ENCODE measurements around the gene FKBP6. TPM values are rescaled to one million over a fixed set of nuclear protein-coding genes. Genes with fewer than 3 reads are reported as not detected.

FKBP6 gene
- total and polyA plus RNA-seq, 9 of the 15 experiments (the other 6 are each of a cell fraction or from before 2014, with no cell fraction given), result not detected

DNA sequence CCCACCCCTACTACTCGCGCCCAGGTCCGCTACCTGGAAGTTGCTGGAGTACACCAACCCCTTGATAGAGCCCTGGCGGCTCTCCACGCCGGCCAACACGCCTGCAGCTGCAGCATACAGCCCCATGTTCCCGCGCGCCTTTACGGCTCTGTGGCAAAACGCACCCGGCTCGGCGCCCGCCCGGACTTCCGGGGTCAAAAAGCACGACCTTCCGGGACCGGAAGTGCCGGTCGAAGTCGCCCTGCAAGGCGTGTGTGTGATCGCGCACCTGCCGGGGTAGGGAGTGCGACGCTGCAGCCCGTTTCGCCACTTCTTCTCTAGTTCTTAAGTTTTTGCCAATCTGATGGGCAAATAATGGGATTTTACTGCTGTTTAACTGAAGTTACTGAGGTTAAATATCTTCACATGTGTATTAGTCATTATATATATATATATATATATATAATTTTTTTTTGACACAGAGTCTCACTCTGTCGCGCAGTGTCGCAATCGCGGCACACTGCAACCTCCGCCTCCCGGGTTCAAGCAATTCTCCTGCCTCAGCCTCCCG lies 19.2 kb upstream of the FKBP6 start, which contains the start of gene NSUN5 (continued):
- TF ChIP-seq, protein P1, sequence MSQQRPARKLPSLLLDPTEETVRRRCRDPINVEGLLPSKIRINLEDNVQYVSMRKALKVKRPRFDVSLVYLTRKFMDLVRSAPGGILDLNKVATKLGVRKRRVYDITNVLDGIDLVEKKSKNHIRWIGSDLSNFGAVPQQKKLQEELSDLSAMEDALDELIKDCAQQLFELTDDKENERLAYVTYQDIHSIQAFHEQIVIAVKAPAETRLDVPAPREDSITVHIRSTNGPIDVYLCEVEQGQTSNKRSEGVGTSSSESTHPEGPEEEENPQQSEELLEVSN (IDR thresholded peaks at IDR 0.05; ENCODE audit: borderline replicate concordance in 1 of 2, extremely low read depth in 1 of 2, insufficient read depth in 1 of 2, insufficient read length in 1 of 2, low read depth in 1 of 2, low read length in 1 of 2, poor library complexity in 1 of 2, severe bottlenecking in 1 of 2), result peak; percentile 99
- TF ChIP-seq SMARCA4 (IDR thresholded peaks at IDR 0.05) (0 out of 2 replicates have a peak, but pooled peaks have one; percentile 15), SIX5 (IDR thresholded peaks at IDR 0.05; ENCODE audit: borderline replicate concordance in 1 of 2, insufficient read depth in 1 of 2, low read depth in 1 of 2, low read length in 2 of 2) (no peak), ZNF444 (CRISPR knock-in tag; IDR thresholded peaks at IDR 0.05) (no peak), RBM22 (IDR thresholded peaks at IDR 0.05; ENCODE audit: low read depth, low read length, poor library complexity, severe bottlenecking) (no peak), TBL1XR1 (IDR thresholded peaks at IDR 0.05; ENCODE audit: low read length in 2 of 2) (peak in 1 of 2 experiments; percentile 12; a peak in 1 of 4 replicates), NEUROD1 (IDR thresholded peaks at IDR 0.05; ENCODE audit: borderline replicate concordance, low read depth, low read length, partially characterized antibody) (no peak), NCOA1 (IDR thresholded peaks at IDR 0.05; ENCODE audit: low read depth) (no peak), KLF10 (CRISPR knock-in tag; IDR thresholded peaks at IDR 0.05) (no peak), PHF8 (IDR thresholded peaks at IDR 0.05; ENCODE audit: borderline replicate concordance, low read length) (peak; percentile 77; the same call in 1 of the 2 replicates), HCFC1 (IDR thresholded peaks at IDR 0.05; ENCODE audit: low read depth, low read length) (peak; percentile 75), MAFG (tag; conservative IDR thresholded peaks at IDR 0.05) (no peak), ZFP1 (CRISPR knock-in tag; IDR thresholded peaks at IDR 0.05) (no peak), MCM5 (IDR thresholded peaks at IDR 0.05; ENCODE audit: low read depth) (no peak), NUFIP1 (IDR thresholded peaks at IDR 0.05; ENCODE audit: partially characterized antibody) (no peak), POLR2AphosphoS5 (IDR thresholded peaks at IDR 0.05; ENCODE audit: control insufficient read depth, insufficient read depth, low read depth, low read length) (peak; percentile 87), ZNF586 (CRISPR knock-in tag; conservative IDR thresholded peaks at IDR 0.05) (no peak), SRSF7 (optimal IDR thresholded peaks at IDR 0.05; ENCODE audit: low read depth, low read length) (no peak), EHMT2 (IDR thresholded peaks at IDR 0.05) (0 out of 2 replicates have a peak, but pooled peaks have one; percentile 55), TCFL5 (CRISPR knock-in tag; conservative IDR thresholded peaks at IDR 0.05) (no peak), CBX8 (IDR thresholded peaks at IDR 0.05; ENCODE audit: borderline replicate concordance, extremely low read depth, low read depth, low read length, poor library complexity, severe bottlenecking) (no peak)
- TF ChIP-seq, protein P2, sequence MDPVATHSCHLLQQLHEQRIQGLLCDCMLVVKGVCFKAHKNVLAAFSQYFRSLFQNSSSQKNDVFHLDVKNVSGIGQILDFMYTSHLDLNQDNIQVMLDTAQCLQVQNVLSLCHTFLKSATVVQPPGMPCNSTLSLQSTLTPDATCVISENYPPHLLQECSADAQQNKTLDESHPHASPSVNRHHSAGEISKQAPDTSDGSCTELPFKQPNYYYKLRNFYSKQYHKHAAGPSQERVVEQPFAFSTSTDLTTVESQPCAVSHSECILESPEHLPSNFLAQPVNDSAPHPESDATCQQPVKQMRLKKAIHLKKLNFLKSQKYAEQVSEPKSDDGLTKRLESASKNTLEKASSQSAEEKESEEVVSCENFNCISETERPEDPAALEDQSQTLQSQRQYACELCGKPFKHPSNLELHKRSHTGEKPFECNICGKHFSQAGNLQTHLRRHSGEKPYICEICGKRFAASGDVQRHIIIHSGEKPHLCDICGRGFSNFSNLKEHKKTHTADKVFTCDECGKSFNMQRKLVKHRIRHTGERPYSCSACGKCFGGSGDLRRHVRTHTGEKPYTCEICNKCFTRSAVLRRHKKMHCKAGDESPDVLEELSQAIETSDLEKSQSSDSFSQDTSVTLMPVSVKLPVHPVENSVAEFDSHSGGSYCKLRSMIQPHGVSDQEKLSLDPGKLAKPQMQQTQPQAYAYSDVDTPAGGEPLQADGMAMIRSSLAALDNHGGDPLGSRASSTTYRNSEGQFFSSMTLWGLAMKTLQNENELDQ (CRISPR knock-in tag; IDR thresholded peaks at IDR 0.05; ENCODE audit: borderline replicate concordance), result no peak
- TF ChIP-seq, protein P3, sequence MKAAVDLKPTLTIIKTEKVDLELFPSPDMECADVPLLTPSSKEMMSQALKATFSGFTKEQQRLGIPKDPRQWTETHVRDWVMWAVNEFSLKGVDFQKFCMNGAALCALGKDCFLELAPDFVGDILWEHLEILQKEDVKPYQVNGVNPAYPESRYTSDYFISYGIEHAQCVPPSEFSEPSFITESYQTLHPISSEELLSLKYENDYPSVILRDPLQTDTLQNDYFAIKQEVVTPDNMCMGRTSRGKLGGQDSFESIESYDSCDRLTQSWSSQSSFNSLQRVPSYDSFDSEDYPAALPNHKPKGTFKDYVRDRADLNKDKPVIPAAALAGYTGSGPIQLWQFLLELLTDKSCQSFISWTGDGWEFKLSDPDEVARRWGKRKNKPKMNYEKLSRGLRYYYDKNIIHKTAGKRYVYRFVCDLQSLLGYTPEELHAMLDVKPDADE (conservative IDR thresholded peaks at IDR 0.05; ENCODE audit: control insufficient read depth, low read depth, low read length), result peak; percentile 64; the same call in 1 of the 2 replicates
